Measurements from ENCODE around the gene HSD11B1L. TPM values are rescaled to one million over a fixed set of nuclear protein-coding genes. Genes with fewer than 3 reads are reported as not detected.

Gene HSD11B1L
- total RNA-seq, 1 experiment from 2014 or later = 2.4 TPM

GRCh38 chr19:5669212-5669611 lies 11.6 kb upstream of the HSD11B1L start:
- Histone ChIP-seq H3K27me3 (replicated peaks; ENCODE audit: control insufficient read depth, insufficient read depth, low read length) (no peaks in the 10 kb centered on the region), H3K36me3 (ENCODE audit: control insufficient read depth, insufficient read depth, low read length) (peaks cover 3% of the 10 kb centered on the region), H3K4me3 (ENCODE audit: low read depth, low read length) (no peak overlapping the region), H3K4me1 (peaks cover 4% of the 10 kb centered on the region; the same call in 1 of the 2 replicates), H3K9me3 (no peaks in the 10 kb centered on the region)
- no TSS peak for BruUV-seq (replicated peaks)
- intact Hi-C loops (cut with micrococcal nuclease; ENCODE audit: unreplicated experiment) = no loop called here
- CTCF ChIA-PET = no interaction called here
- TF ChIP-seq CTCF (IDR thresholded peaks at IDR 0.05; ENCODE audit: insufficient read depth in 1 of 2, low read depth in 1 of 2, low read length in 1 of 2, severe bottlenecking in 1 of 2, unreplicated experiment in 1 of 2) = no peak
- POLR2A ChIA-PET = no interaction called here
- Mint-ChIP-seq H3K4me3 (ENCODE audit: unreplicated experiment) (no peak overlapping the region), H3K9me3 (ENCODE audit: unreplicated experiment) (no peaks in the 10 kb centered on the region), H3K4me1 (ENCODE audit: low read depth, unreplicated experiment) (peaks cover 8% of the 10 kb centered on the region), H3K27ac (ENCODE audit: unreplicated experiment) (no peak overlapping the region), H3K27me3 (ENCODE audit: insufficient read depth, unreplicated experiment) (no peaks in the 10 kb centered on the region), H3K36me3 (ENCODE audit: insufficient read depth, unreplicated experiment) (peaks cover 94% of the 10 kb centered on the region)
- no peak for DNase-seq

- Mint-ChIP-seq H3K9me3 (ENCODE audit: unreplicated experiment) (no peaks in the 10 kb centered on the region), H3K36me3 (ENCODE audit: insufficient read depth, unreplicated experiment) (peaks cover 92% of the 10 kb centered on the region), H3K4me3 (ENCODE audit: unreplicated experiment) (no peak overlapping the region), H3K27ac (ENCODE audit: unreplicated experiment) (no peak overlapping the region), H3K4me1 (ENCODE audit: low read depth, unreplicated experiment) (peaks cover 8% of the 10 kb centered on the region), H3K27me3 (ENCODE audit: insufficient read depth, unreplicated experiment) (no peaks in the 10 kb centered on the region)
- H3K9me3 ChIP-seq = no peaks in the 10 kb centered on the region
- peaks cover 4% of the 10 kb centered on the region; the same call in 1 of the 2 replicates for H3K4me1 ChIP-seq
- CTCF ChIA-PET = no interaction called here
- H3K36me3 ChIP-seq (ENCODE audit: control insufficient read depth, insufficient read depth, low read length) = no peaks in the 10 kb centered on the region
- TF ChIP-seq CTCF (IDR thresholded peaks at IDR 0.05; ENCODE audit: insufficient read depth in 1 of 2, low read depth in 1 of 2, low read length in 1 of 2, severe bottlenecking in 1 of 2, unreplicated experiment in 1 of 2) = no peak
- no TSS peak for BruUV-seq (replicated peaks)
- H3K4me3 ChIP-seq (ENCODE audit: low read depth, low read length) = no peak overlapping the region
- intact Hi-C loops (cut with micrococcal nuclease; ENCODE audit: unreplicated experiment) = no loop called here
- no peaks in the 10 kb centered on the region for H3K27me3 ChIP-seq (replicated peaks; ENCODE audit: control insufficient read depth, insufficient read depth, low read length)
- DNase-seq = no peak
- POLR2A ChIA-PET = no interaction called here
Measured at GRCh38 chr19:5671600-5671999, 9.2 kb upstream of the HSD11B1L start.

GRCh38 chr19:5672708-5673459 lies 7.9 kb upstream of the HSD11B1L start:
- no peaks in the 10 kb centered on the region for H3K36me3 ChIP-seq (ENCODE audit: control insufficient read depth, insufficient read depth, low read length)
- Mint-ChIP-seq H3K4me1 (ENCODE audit: low read depth, unreplicated experiment) (no peaks in the 10 kb centered on the region), H3K4me3 (ENCODE audit: unreplicated experiment) (no peak overlapping the region), H3K27ac (ENCODE audit: unreplicated experiment) (no peak overlapping the region), H3K36me3 (ENCODE audit: insufficient read depth, unreplicated experiment) (peaks cover 88% of the 10 kb centered on the region), H3K9me3 (ENCODE audit: unreplicated experiment) (no peaks in the 10 kb centered on the region), H3K27me3 (ENCODE audit: insufficient read depth, unreplicated experiment) (no peaks in the 10 kb centered on the region)
- H3K4me3 ChIP-seq (ENCODE audit: low read depth, low read length) = no peak overlapping the region
- CTCF ChIA-PET = no interaction called here
- TF ChIP-seq CTCF (IDR thresholded peaks at IDR 0.05; ENCODE audit: insufficient read depth in 1 of 2, low read depth in 1 of 2, low read length in 1 of 2, severe bottlenecking in 1 of 2, unreplicated experiment in 1 of 2) = no peak
- BruUV-seq (replicated peaks) = no TSS peak
- H3K4me1 ChIP-seq = no peaks in the 10 kb centered on the region; the same call in 1 of the 2 replicates
- no peaks in the 10 kb centered on the region for H3K27me3 ChIP-seq (replicated peaks; ENCODE audit: control insufficient read depth, insufficient read depth, low read length)
- no peak for DNase-seq
- intact Hi-C loops (cut with micrococcal nuclease; ENCODE audit: unreplicated experiment) = no loop called here
- POLR2A ChIA-PET = no interaction called here
- H3K9me3 ChIP-seq = no peaks in the 10 kb centered on the region

Measured in Caco-2 (cell line).